Activated CD4-positive, alpha-beta T cell treated with anti-CD3 and anti-CD28 coated beads, Interleukin-2, amount 50 U/mL, for 1 hour (primary cell): Measurements from ENCODE around the gene TPK1.
"Not testable (repeated sequence)": the region's sequence is repeated elsewhere in the genome, so short reads cannot be mapped to it uniquely, and the experiment has no call there.

Experiments
- DNase-seq: peaks from one replicate; pipeline ENCODE4 v3.0.0-alpha.2; 2020

TPK1 gene

GRCh38 chr7:144775749-144776148 is 60.1 kb downstream of the TPK1 start:
- DNase-seq, result no peak

GRCh38 chr7:144771927-144772326 is 63.9 kb downstream of the TPK1 start:
- DNase-seq, result no peak

GRCh38 chr7:144771174-144771573 is 64.7 kb downstream of the TPK1 start:
- DNase-seq, result no peak

GRCh38 chr7:144769352-144769751 is 66.5 kb downstream of the TPK1 start:
- DNase-seq, result no peak

- no peak for DNase-seq
Observed at GRCh38 chr7:144768633-144769032, 67.2 kb downstream of the TPK1 start.

GRCh38 chr7:144763291-144763690 is 72.6 kb downstream of the TPK1 start:
- DNase-seq, result no peak

GRCh38 chr7:144762853-144763252 is 73.0 kb downstream of the TPK1 start:
- no peak for DNase-seq

- DNase-seq, result no peak
Observed at GRCh38 chr7:144761493-144761892, 74.4 kb downstream of the TPK1 start.

- DNase-seq, result no peak
Observed at GRCh38 chr7:144759653-144760052, 76.2 kb downstream of the TPK1 start.

- DNase-seq, result no peak
Observed at GRCh38 chr7:144747936-144748335, 87.9 kb downstream of the TPK1 start.

GRCh38 chr7:144738708-144739314 is 97.0 kb downstream of the TPK1 start:
- DNase-seq, result peak; percentile 2

- DNase-seq, result no peak
Observed at GRCh38 chr7:144738146-144738545, 97.7 kb downstream of the TPK1 start.

- DNase-seq, result no peak
Observed at GRCh38 chr7:144736880-144737493, 98.9 kb downstream of the TPK1 start.

- DNase-seq, result no peak
Observed at GRCh38 chr7:144735505-144736276, 100.2 kb downstream of the TPK1 start.

GRCh38 chr7:144731661-144732351 is 104.0 kb downstream of the TPK1 start:
- DNase-seq, result no peak

GRCh38 chr7:144730224-144730623 is 105.6 kb downstream of the TPK1 start:
- DNase-seq, result no peak

- DNase-seq, result no peak
Observed at GRCh38 chr7:144729226-144729625, 106.6 kb downstream of the TPK1 start.

- DNase-seq, result no peak
Observed at GRCh38 chr7:144728551-144728950, 107.3 kb downstream of the TPK1 start.

GRCh38 chr7:144726840-144727239 is 109.0 kb downstream of the TPK1 start:
- not testable (repeated sequence) for DNase-seq

- no peak for DNase-seq
Observed at GRCh38 chr7:144725070-144725469, 110.8 kb downstream of the TPK1 start.

- DNase-seq, result no peak
Observed at GRCh38 chr7:144723301-144723700, 112.6 kb downstream of the TPK1 start.

GRCh38 chr7:144720710-144721109 is 115.1 kb downstream of the TPK1 start:
- DNase-seq, result no peak

GRCh38 chr7:144720149-144720548 is 115.7 kb downstream of the TPK1 start:
- DNase-seq, result no peak

- DNase-seq, result no peak
Observed at GRCh38 chr7:144717720-144718119, 118.1 kb downstream of the TPK1 start.
